ENCODE results near the gene RPN2. TPM values are rescaled to one million over a fixed set of nuclear protein-coding genes. Genes with fewer than 3 reads are reported as not detected.
"Not testable (repeated sequence)": the region's sequence is repeated elsewhere in the genome, so short reads cannot be mapped to it uniquely, and the experiment has no call there.

The RPN2 gene
- total RNA-seq, 2 donors from 2014 or later, result 154 to 269 TPM

DNA sequence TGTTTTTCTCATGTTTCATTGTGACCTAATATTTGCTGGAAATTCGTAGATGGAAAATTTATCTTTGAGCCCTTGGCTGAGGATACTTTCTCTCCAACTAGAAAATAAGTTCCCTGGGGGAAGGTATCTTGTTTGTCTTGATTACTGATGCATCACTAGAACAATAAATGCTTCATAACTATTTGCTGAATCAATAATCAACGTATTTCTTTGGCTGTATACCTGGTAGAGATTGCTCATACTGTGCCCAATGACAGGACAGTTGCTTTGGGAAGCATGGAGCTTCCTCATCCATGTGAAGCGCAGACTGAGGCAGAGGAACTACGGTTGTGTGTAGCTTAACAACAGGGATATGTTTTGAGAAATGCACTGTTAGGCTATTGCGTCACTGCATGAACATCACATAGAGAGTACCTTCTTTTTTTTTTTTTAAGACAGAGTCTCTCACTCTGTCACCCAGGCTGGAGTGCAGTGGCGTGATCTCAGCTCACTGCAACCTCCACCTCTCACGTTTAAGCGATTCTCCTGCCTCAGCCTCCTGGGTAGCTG, 34.2 kb upstream of the RPN2 start:
- Histone ChIP-seq H3K4me3 (no peak overlapping the region), H3K27ac (no peak overlapping the region), H3K36me3 (no peaks in the 10 kb centered on the region), H3K9me3 (no peaks in the 10 kb centered on the region), H3K4me1 (no peaks in the 10 kb centered on the region), H3K9ac (ENCODE audit: low read depth in 2 of 2, low read length in 2 of 2) (no peak overlapping the region), H3K27me3 (no peaks in the 10 kb centered on the region)
- DNase-seq, result no peak
- intact Hi-C loops (cut with DNase I), result no loop called here
- TF ChIP-seq, protein P1, sequence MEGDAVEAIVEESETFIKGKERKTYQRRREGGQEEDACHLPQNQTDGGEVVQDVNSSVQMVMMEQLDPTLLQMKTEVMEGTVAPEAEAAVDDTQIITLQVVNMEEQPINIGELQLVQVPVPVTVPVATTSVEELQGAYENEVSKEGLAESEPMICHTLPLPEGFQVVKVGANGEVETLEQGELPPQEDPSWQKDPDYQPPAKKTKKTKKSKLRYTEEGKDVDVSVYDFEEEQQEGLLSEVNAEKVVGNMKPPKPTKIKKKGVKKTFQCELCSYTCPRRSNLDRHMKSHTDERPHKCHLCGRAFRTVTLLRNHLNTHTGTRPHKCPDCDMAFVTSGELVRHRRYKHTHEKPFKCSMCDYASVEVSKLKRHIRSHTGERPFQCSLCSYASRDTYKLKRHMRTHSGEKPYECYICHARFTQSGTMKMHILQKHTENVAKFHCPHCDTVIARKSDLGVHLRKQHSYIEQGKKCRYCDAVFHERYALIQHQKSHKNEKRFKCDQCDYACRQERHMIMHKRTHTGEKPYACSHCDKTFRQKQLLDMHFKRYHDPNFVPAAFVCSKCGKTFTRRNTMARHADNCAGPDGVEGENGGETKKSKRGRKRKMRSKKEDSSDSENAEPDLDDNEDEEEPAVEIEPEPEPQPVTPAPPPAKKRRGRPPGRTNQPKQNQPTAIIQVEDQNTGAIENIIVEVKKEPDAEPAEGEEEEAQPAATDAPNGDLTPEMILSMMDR (IDR thresholded peaks at IDR 0.05), result no peak

DNA sequence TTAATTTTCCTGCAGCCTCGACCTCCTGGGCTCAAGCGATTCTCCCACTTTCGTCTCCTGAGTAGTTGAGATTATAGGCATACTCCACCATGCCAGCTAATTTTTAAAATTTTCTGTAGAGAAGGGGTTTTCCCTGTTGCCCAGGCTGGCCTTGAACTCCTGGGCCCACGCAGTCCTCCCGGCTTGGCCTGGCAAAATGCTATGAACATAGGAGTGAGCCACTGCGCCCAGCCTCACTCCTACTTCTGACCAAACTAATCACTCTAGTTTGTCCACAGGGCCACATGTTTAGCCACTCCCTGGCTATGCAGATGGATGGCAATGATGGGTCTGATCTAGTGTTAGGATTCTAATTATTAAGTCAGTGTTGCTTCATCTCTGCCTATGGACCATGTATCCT, 31.9 kb upstream of the RPN2 start:
- no peaks in the 10 kb centered on the region for H3K36me3 ChIP-seq
- H3K9ac ChIP-seq (ENCODE audit: low read depth in 2 of 2, low read length in 2 of 2), result no peak overlapping the region
- no peak overlapping the region for H3K4me3 ChIP-seq
- TF ChIP-seq, protein P1 (IDR thresholded peaks at IDR 0.05), result no peak
- H3K9me3 ChIP-seq, result no peaks in the 10 kb centered on the region
- intact Hi-C loops (cut with DNase I), result no loop called here
- DNase-seq, result no peak
- no peaks in the 10 kb centered on the region for H3K27me3 ChIP-seq
- H3K27ac ChIP-seq, result no peak overlapping the region
- no peaks in the 10 kb centered on the region for H3K4me1 ChIP-seq

DNA sequence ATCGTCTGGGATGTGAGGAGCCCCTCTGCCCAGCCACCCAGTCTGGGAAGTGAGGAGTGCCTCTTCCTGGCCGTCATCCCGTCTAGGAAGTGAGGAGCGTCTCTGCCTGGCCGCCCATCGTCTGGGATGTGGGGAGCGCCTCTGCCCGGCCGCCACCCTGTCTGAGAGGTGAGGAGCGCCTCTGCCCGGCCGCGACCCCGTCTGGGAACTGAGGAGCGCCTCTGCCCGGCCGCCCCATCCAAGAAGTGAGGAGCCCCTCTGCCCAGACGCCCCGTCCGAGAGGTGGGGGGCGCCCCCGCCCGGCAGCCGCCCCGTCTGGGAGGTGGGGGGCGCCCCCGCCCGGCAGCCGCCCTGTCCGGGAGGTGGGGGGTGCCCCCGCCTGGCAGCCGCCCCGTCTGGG, 28.3 kb upstream of the RPN2 start:
- H3K9ac ChIP-seq (ENCODE audit: low read depth in 2 of 2, low read length in 2 of 2); H3K4me1 ChIP-seq; H3K9me3 ChIP-seq; intact Hi-C loops (cut with DNase I); H3K27ac ChIP-seq; DNase-seq; H3K27me3 ChIP-seq; H3K36me3 ChIP-seq; H3K4me3 ChIP-seq: not testable (repeated sequence)

DNA sequence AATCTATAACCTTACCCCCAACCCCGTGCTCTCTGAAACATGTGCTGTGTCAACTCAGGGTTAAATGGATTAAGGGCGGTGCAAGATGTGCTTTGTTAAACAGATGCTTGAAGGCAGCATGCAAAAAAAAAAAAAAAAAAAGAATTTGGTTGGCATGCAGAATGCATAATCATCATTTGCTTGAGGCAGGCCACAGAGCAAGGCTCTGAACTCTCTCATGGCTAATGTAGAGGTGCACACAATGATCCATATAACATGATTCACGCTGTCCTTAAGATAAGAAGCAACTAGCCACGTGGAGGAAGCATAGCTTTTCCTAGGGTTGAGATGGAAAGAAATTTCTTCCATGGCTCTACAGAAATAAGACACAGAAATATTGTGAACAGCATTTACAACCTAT, 27.6 kb upstream of the RPN2 start:
- H3K9ac ChIP-seq (ENCODE audit: low read depth in 2 of 2, low read length in 2 of 2), result no peak overlapping the region
- H3K27ac ChIP-seq, result no peak overlapping the region
- no peak for DNase-seq
- H3K4me3 ChIP-seq, result no peak overlapping the region
- H3K27me3 ChIP-seq, result no peaks in the 10 kb centered on the region
- no peaks in the 10 kb centered on the region for H3K36me3 ChIP-seq
- H3K4me1 ChIP-seq, result no peaks in the 10 kb centered on the region
- TF ChIP-seq, protein P1 (IDR thresholded peaks at IDR 0.05), result no peak
- H3K9me3 ChIP-seq, result no peaks in the 10 kb centered on the region
- intact Hi-C loops (cut with DNase I), result no loop called here

DNA sequence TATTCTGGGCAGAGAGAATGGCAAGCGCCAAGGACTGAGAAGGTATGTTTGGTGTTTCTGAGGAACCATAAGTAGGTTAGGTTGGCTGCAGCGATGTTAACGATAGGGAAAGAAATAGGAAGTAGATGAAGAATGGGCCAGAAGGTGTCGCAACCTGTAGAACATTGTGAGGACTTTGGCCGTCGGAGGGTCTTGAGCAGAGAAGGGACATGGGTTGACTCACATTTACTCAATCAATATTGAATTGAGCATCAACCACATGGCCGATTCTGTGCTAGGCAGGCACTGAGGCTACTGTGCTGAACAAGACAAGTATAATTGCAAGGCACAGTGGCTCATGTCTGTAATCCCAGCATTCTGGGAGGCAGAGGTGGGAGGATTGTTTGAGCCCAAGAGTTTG, 26.8 kb upstream of the RPN2 start:
- no peak overlapping the region for H3K9ac ChIP-seq (ENCODE audit: low read depth in 2 of 2, low read length in 2 of 2)
- no peaks in the 10 kb centered on the region for H3K36me3 ChIP-seq
- no peak overlapping the region for H3K4me3 ChIP-seq
- H3K27me3 ChIP-seq, result no peaks in the 10 kb centered on the region
- TF ChIP-seq, protein P1 (IDR thresholded peaks at IDR 0.05), result no peak
- intact Hi-C loops (cut with DNase I), result no loop called here
- no peaks in the 10 kb centered on the region for H3K4me1 ChIP-seq
- no peak overlapping the region for H3K27ac ChIP-seq
- no peaks in the 10 kb centered on the region for H3K9me3 ChIP-seq
- no peak for DNase-seq

DNA sequence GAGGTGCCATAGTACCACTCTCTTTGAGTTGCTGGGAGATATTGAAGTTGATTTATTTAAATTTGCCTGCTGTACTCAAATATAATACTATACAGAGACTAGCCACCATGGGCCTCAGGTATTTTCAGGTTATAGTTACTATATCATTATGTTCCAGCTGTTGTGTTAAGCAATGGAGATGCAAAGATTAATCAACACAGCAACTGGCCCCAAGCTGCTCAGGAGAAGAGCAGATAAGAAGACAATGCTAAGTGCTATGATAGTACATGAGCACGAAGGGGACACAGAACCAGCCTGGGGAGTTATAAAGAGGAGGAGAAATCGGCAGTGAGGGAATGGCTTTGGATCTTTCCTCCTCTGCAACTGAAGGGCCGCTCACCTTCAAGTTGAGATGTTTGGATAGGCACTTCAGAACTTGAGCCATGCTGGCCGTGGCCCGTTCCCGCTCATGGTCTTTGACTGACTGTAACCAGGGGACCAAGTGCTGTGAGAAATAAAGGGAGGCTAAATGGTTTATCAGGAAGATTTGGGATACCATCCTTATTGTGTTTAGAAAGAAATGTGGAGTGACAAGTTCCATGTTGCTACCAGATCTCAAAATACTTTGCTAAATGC, 24.3 kb upstream of the RPN2 start:
- no peaks in the 10 kb centered on the region for H3K9me3 ChIP-seq
- TF ChIP-seq, protein P1 (IDR thresholded peaks at IDR 0.05), result no peak
- no peaks in the 10 kb centered on the region for H3K4me1 ChIP-seq
- H3K9ac ChIP-seq (ENCODE audit: low read depth in 2 of 2, low read length in 2 of 2), result no peak overlapping the region
- H3K4me3 ChIP-seq, result no peak overlapping the region
- no peaks in the 10 kb centered on the region for H3K27me3 ChIP-seq
- intact Hi-C loops (cut with DNase I), result no loop called here
- DNase-seq, result no peak
- H3K36me3 ChIP-seq, result no peaks in the 10 kb centered on the region
- H3K27ac ChIP-seq, result no peak overlapping the region
